Tibial artery (tissue), 4 donors: ENCODE measurements around the gene PLVAP.

Experiments
- DNase-seq, 2 donors: peaks; one replicate each; pipeline ENCODE4 v3.0.0-alpha.2; 2019
- H3K27ac ChIP-seq, 2 donors: fragments of 200-600 bp; sonication (generic) in 1 of 2; 1 replicate in 1 of 2; 2 replicates in 1 of 2; pipeline ENCODE4 v1.5.1; 2018 to 2019; ENCODE audit warnings: mild to moderate bottlenecking in 1 of 2
- H3K27me3 ChIP-seq, 2 donors: fragments of 200-600 bp; sonication (generic) in 1 of 2; one replicate each; pipeline versions ENCODE4 v1.5.1 to v1.6.0; 2016 to 2019
- H3K36me3 ChIP-seq, 3 donors: fragments of 200-600 bp; sonication (generic) in 2 of 3; one replicate each; pipeline ENCODE4 v1.5.1; 2016 to 2019; ENCODE audit warnings: mild to moderate bottlenecking in 2 of 3
- H3K4me1 ChIP-seq, 4 donors: fragments of 200-600 bp; sonication (generic) in 2 of 4; 1 replicate in 3 of 4; 2 replicates in 1 of 4; pipeline ENCODE4 v1.5.1; 2016 to 2019
- H3K4me3 ChIP-seq, 2 donors: fragments of 200-600 bp; sonication (generic) in 1 of 2; 1 replicate in 1 of 2; 2 replicates in 1 of 2; pipeline ENCODE4 v1.5.1; 2018 to 2019; ENCODE audit warnings: mild to moderate bottlenecking in 2 of 2
- H3K9me3 ChIP-seq, 3 donors: fragments of 200-600 bp; sonication (generic) in 1 of 3; one replicate each; pipeline ENCODE4 v1.5.1; 2016 to 2019
- CTCF ChIP-seq, 2 experiments: fragments of 200-600 bp in 1 of 2; fragments of 450-650 bp in 1 of 2; IDR thresholded peaks; one replicate each; pipeline ENCODE4 v1.5.1; 2017 to 2019; ENCODE audit warnings: antibody characterized with exemption in 2 of 2, mild to moderate bottlenecking in 1 of 2, moderate library complexity in 1 of 2
- intact Hi-C: fragments of 100-400 bp; cut with DNase I; formaldehyde crosslinking; loops from one replicate; pipeline ENCODE4 v1.15.0; 2023; ENCODE audit warnings: low total_unique reads

PLVAP gene

GRCh38 chr19:17376935-17377600 is at the start of gene PLVAP:
Gene PLVAP (minus strand): TSS chr19:17377342. CDS start chr19:17377288, 54 bp downstream.
- intact Hi-C loops: no loop called here
- H3K4me3 ChIP-seq: peak within 1 kb of the TSS; percentile 14 to 33
- TF ChIP-seq CTCF (IDR thresholded peaks at IDR 0.05): no peak
- no peaks in the 10 kb centered on the region for H3K36me3 ChIP-seq
- H3K27me3 ChIP-seq: peaks cover 0 to 9% of the 10 kb centered on the region in 2 donors
- H3K27ac ChIP-seq: no peak within 1 kb of the TSS
- H3K9me3 ChIP-seq: no peaks in the 10 kb centered on the region
- DNase-seq: peak in 1 of 2 donors; percentile 69
- H3K4me1 ChIP-seq: peaks cover 0 to 2% (median 0%) of the 10 kb centered on the region in 4 donors

GRCh38 chr19:17424743-17425365 is 47.7 kb upstream of the PLVAP start:
- Histone ChIP-seq H3K36me3 (peaks cover 0 to 9% (median 0%) of the 10 kb centered on the region in 3 donors), H3K27me3 (no peaks in the 10 kb centered on the region), H3K9me3 (no peaks in the 10 kb centered on the region), H3K4me1 (peaks cover 0 to 12% (median 8%) of the 10 kb centered on the region in 4 donors), H3K27ac (no peak overlapping the region), H3K4me3 (no peak overlapping the region)
- peak in 1 of 2 experiments; percentile 9 for TF ChIP-seq CTCF (IDR thresholded peaks at IDR 0.05)
- DNase-seq: no peak
- intact Hi-C loops: loop anchor here (5.0 kb wide), 1 partner anchor 42 kb away; no protein-coding TSS in a partner anchor

GRCh38 chr19:17423429-17424208 is 46.5 kb upstream of the PLVAP start:
- intact Hi-C loops: loop anchor here (5.0 kb wide), 1 partner anchor 44 kb away; no protein-coding TSS in a partner anchor
- H3K4me3 ChIP-seq: no peak overlapping the region

GRCh38 chr19:17421942-17422341 is 44.8 kb upstream of the PLVAP start:
- H3K9me3 ChIP-seq: no peaks in the 10 kb centered on the region
- no peak overlapping the region for H3K4me3 ChIP-seq
- H3K4me1 ChIP-seq: peaks cover 0 to 19% (median 8%) of the 10 kb centered on the region in 4 donors
- TF ChIP-seq CTCF (IDR thresholded peaks at IDR 0.05): no peak
- no peaks in the 10 kb centered on the region for H3K27me3 ChIP-seq
- DNase-seq: no peak
- peaks cover 0 to 9% (median 0%) of the 10 kb centered on the region in 3 donors for H3K36me3 ChIP-seq
- no peak overlapping the region for H3K27ac ChIP-seq
- intact Hi-C loops: loop anchor here (5.0 kb wide), 1 partner anchor 45 kb away; no protein-coding TSS in a partner anchor

More at GRCh38 chr19:17423429-17424208, 46.5 kb upstream of the PLVAP start:
- TF ChIP-seq CTCF (IDR thresholded peaks at IDR 0.05): no peak
- peaks cover 0 to 19% (median 8%) of the 10 kb centered on the region in 4 donors for H3K4me1 ChIP-seq
- no peak for DNase-seq
- no peaks in the 10 kb centered on the region for H3K27me3 ChIP-seq
- peaks cover 0 to 9% (median 0%) of the 10 kb centered on the region in 3 donors for H3K36me3 ChIP-seq
- H3K9me3 ChIP-seq: no peaks in the 10 kb centered on the region
- H3K27ac ChIP-seq: no peak overlapping the region

GRCh38 chr19:17420475-17420924 is 43.4 kb upstream of the PLVAP start:
- DNase-seq: peak; percentile 30 to 74
- peak overlapping the region; percentile 63 to 66 for H3K27ac ChIP-seq
- intact Hi-C loops: loop anchor here (5.0 kb wide), 1 partner anchor 47 kb away; no protein-coding TSS in a partner anchor

More at GRCh38 chr19:17420475-17420924, 43.4 kb upstream of the PLVAP start:
- Histone ChIP-seq H3K4me1 (peaks cover 0 to 19% (median 8%) of the 10 kb centered on the region in 4 donors), H3K4me3 (peak overlapping the region; percentile 66 to 88), H3K27me3 (no peaks in the 10 kb centered on the region), H3K36me3 (peaks cover 0 to 9% (median 0%) of the 10 kb centered on the region in 3 donors), H3K9me3 (no peaks in the 10 kb centered on the region)
- no peak for TF ChIP-seq CTCF (IDR thresholded peaks at IDR 0.05)
